ENCODE measurements around the gene MACROD1. TPM values are rescaled to one million over a fixed set of nuclear protein-coding genes. Genes with fewer than 3 reads are reported as not detected.

The MACROD1 gene
- total and polyA plus RNA-seq, 9 donors, result 21.1 to 50.2 (median 32.2) TPM

- Histone ChIP-seq H3K27me3 (no peaks in the 10 kb centered on the region), H3K4me1 (ENCODE audit: insufficient read depth) (no peaks in the 10 kb centered on the region), H3K4me3 (no peak overlapping the region), H3K27ac (no peak overlapping the region), H3K9me3 (no peaks in the 10 kb centered on the region), H3K36me3 (no peaks in the 10 kb centered on the region)
- intact Hi-C loops (cut with DNase I), result no loop called here
- TF ChIP-seq POLR2A (IDR thresholded peaks at IDR 0.05) (no peak), EP300 (IDR thresholded peaks at IDR 0.05) (no peak), CTCF (IDR thresholded peaks at IDR 0.05) (no peak)
- no peak for DNase-seq
- WGBS, 3 donors, result 53 to 86% (median 77%) methylated on average over 3 of the region's 3 CpGs
These were observed 53.0 kb downstream of the MACROD1 start for GRCh38 chr11:64112771-64113461.

- no peak for TF ChIP-seq EP300 (IDR thresholded peaks at IDR 0.05)
- TF ChIP-seq CTCF (IDR thresholded peaks at IDR 0.05), result no peak
- no peak for TF ChIP-seq POLR2A (IDR thresholded peaks at IDR 0.05)
- no peak for DNase-seq
- Histone ChIP-seq H3K4me3 (no peak overlapping the region), H3K36me3 (no peaks in the 10 kb centered on the region), H3K27ac (no peak overlapping the region), H3K4me1 (ENCODE audit: insufficient read depth) (no peaks in the 10 kb centered on the region), H3K27me3 (no peaks in the 10 kb centered on the region), H3K9me3 (no peaks in the 10 kb centered on the region)
- intact Hi-C loops (cut with DNase I), result no loop called here
- 74 to 76% (median 75%) methylated on average over 21 of the region's 21 CpGs for WGBS, 3 donors
These were observed 55.2 kb downstream of the MACROD1 start for GRCh38 chr11:64110465-64111375.

- TF ChIP-seq POLR2A (IDR thresholded peaks at IDR 0.05) (no peak), CTCF (IDR thresholded peaks at IDR 0.05) (no peak), EP300 (IDR thresholded peaks at IDR 0.05) (no peak)
- Histone ChIP-seq H3K36me3 (no peaks in the 10 kb centered on the region), H3K9me3 (no peaks in the 10 kb centered on the region), H3K4me1 (ENCODE audit: insufficient read depth) (no peaks in the 10 kb centered on the region), H3K27me3 (no peaks in the 10 kb centered on the region), H3K27ac (no peak overlapping the region), H3K4me3 (no peak overlapping the region)
- DNase-seq, result no peak
- intact Hi-C loops (cut with DNase I), result no loop called here
- WGBS, 3 donors, result 71 to 83% (median 73%) methylated on average over 7 to 8 of the region's 8 CpGs
These were observed 56.6 kb downstream of the MACROD1 start for GRCh38 chr11:64109332-64109731.

GRCh38 chr11:64107303-64107702 is 58.6 kb downstream of the MACROD1 start:
- TF ChIP-seq EP300 (IDR thresholded peaks at IDR 0.05), result no peak
- TF ChIP-seq POLR2A (IDR thresholded peaks at IDR 0.05), result no peak
- no peak for TF ChIP-seq CTCF (IDR thresholded peaks at IDR 0.05)
- intact Hi-C loops (cut with DNase I), result no loop called here
- Histone ChIP-seq H3K36me3 (no peaks in the 10 kb centered on the region), H3K9me3 (no peaks in the 10 kb centered on the region), H3K4me3 (no peak overlapping the region), H3K27me3 (no peaks in the 10 kb centered on the region), H3K4me1 (ENCODE audit: insufficient read depth) (peaks cover 3% of the 10 kb centered on the region), H3K27ac (no peak overlapping the region)
- DNase-seq, result no peak
- 80 to 88% (median 86%) methylated on average over 9 of the region's 9 CpGs for WGBS, 3 donors
